RKO (cell line): ENCODE measurements around the gene KAZN.

Experiments
- DNase-seq: peaks from one replicate; pipeline ENCODE4 v3.0.0-alpha.2; 2016; ENCODE audit warnings: low spot score

Gene KAZN

GRCh38 chr1:14614341-14614740, 15.9 kb downstream of the KAZN start:
- no peak for DNase-seq

- DNase-seq = no peak
Observed at GRCh38 chr1:14615549-14616218, 17.2 kb downstream of the KAZN start.

- no peak for DNase-seq
Observed at GRCh38 chr1:14616632-14617396, 18.3 kb downstream of the KAZN start.

- DNase-seq = no peak
Observed at GRCh38 chr1:14617791-14618190, 19.3 kb downstream of the KAZN start.

- no peak for DNase-seq
Observed at GRCh38 chr1:14620941-14621340, 22.5 kb downstream of the KAZN start.

GRCh38 chr1:14623090-14623489, 24.6 kb downstream of the KAZN start:
- DNase-seq = no peak

- DNase-seq = no peak
Observed at GRCh38 chr1:14624941-14625340, 26.5 kb downstream of the KAZN start.

- DNase-seq = no peak
Observed at GRCh38 chr1:14625572-14625971, 27.1 kb downstream of the KAZN start.

GRCh38 chr1:14625996-14626395, 27.5 kb downstream of the KAZN start:
- DNase-seq = no peak

GRCh38 chr1:14626869-14627607, 28.6 kb downstream of the KAZN start:
- DNase-seq = no peak

GRCh38 chr1:14627608-14628489, 29.4 kb downstream of the KAZN start:
- DNase-seq = no peak

GRCh38 chr1:14629363-14630014, 31.0 kb downstream of the KAZN start:
- no peak for DNase-seq

GRCh38 chr1:14630986-14631385, 32.5 kb downstream of the KAZN start:
- DNase-seq = no peak

GRCh38 chr1:14631421-14631820, 32.9 kb downstream of the KAZN start:
- DNase-seq = no peak

- DNase-seq = no peak
Observed at GRCh38 chr1:14634486-14634885, 36.0 kb downstream of the KAZN start.

GRCh38 chr1:14635421-14635820, 36.9 kb downstream of the KAZN start:
- DNase-seq = no peak

GRCh38 chr1:14636897-14637632, 38.6 kb downstream of the KAZN start:
- no peak for DNase-seq

GRCh38 chr1:14639291-14640050, 41.0 kb downstream of the KAZN start:
- no peak for DNase-seq

GRCh38 chr1:14642712-14643111, 44.2 kb downstream of the KAZN start:
- no peak for DNase-seq

GRCh38 chr1:14646973-14647372, 48.5 kb downstream of the KAZN start:
- DNase-seq = no peak
